GM21526 (cell line): ENCODE measurements around the gene WDR76.

ENCODE experiments used
- ATAC-seq: cut with Tn5 transposase; IDR thresholded peaks from one replicate; pipeline ENCODE4 v1.9.1; 2021; ENCODE audit warnings: moderate library complexity; ENCODE audit not compliant: unreplicated experiment, low FRiP score

WDR76 gene

GRCh38 chr15:43908516-43909050, 81.8 kb downstream of the WDR76 start:
- no peak for ATAC-seq

- ATAC-seq: no peak
These were observed 84.5 kb downstream of the WDR76 start for GRCh38 chr15:43911235-43911781.

- ATAC-seq: no peak
These were observed 85.4 kb downstream of the WDR76 start for GRCh38 chr15:43912208-43912607.

GRCh38 chr15:43913026-43913780, 86.4 kb downstream of the WDR76 start:
- ATAC-seq: no peak

- ATAC-seq: no peak
These were observed 87.1 kb downstream of the WDR76 start for GRCh38 chr15:43913941-43914340.

- ATAC-seq: no peak
These were observed 89.0 kb downstream of the WDR76 start for GRCh38 chr15:43915631-43916325.

- ATAC-seq: no peak
These were observed 89.5 kb downstream of the WDR76 start for GRCh38 chr15:43916326-43916660.
